Measurements from ENCODE around the gene PAX1.

Gene PAX1

GRCh38 chr20:21739682-21740081, 34.2 kb downstream of the PAX1 start:
- FAIRE-seq: no peak

- no peak for FAIRE-seq
These were observed 35.8 kb downstream of the PAX1 start for GRCh38 chr20:21741266-21741665.

- FAIRE-seq: no peak
These were observed 57.2 kb downstream of the PAX1 start for GRCh38 chr20:21762646-21763045.

GRCh38 chr20:21767200-21767738, 61.8 kb downstream of the PAX1 start:
- no peak for FAIRE-seq

- no peak for FAIRE-seq
These were observed 62.3 kb downstream of the PAX1 start for GRCh38 chr20:21767739-21768223.
